ENCODE results near the gene HTR3C.
A peak's percentile ranks its signal among the peaks of the same experiment; 100 is the strongest.
"Not testable (repeated sequence)": the region's sequence is repeated elsewhere in the genome, so short reads cannot be mapped to it uniquely, and the experiment has no call there.

Gene HTR3C

GRCh38 chr3:184052767-184053166 is at the start of gene HTR3C:
TSS of gene HTR3C (plus strand) at chr3:184053047. CDS start at chr3:184053081, 34 bp downstream.
- DNase-seq, result no peak

- no peak for DNase-seq
Observed at GRCh38 chr3:184003187-184003967, 49.5 kb upstream of the HTR3C start.

- no peak for DNase-seq
Observed at GRCh38 chr3:184004476-184004875, 48.4 kb upstream of the HTR3C start.

GRCh38 chr3:184005941-184006507 is 46.8 kb upstream of the HTR3C start:
- peak; percentile 25 for DNase-seq

GRCh38 chr3:184007143-184007813 is 45.6 kb upstream of the HTR3C start:
- not testable (repeated sequence) for DNase-seq

GRCh38 chr3:184008161-184008560 is 44.7 kb upstream of the HTR3C start:
- no peak for DNase-seq

- DNase-seq, result no peak
Observed at GRCh38 chr3:184011230-184011876, 41.5 kb upstream of the HTR3C start.

GRCh38 chr3:184011937-184012889 is 40.6 kb upstream of the HTR3C start:
- DNase-seq, result no peak

GRCh38 chr3:184015381-184016019 is 37.3 kb upstream of the HTR3C start:
- DNase-seq, result no peak

- DNase-seq, result no peak
Observed at GRCh38 chr3:184016169-184016570, 36.7 kb upstream of the HTR3C start.

- peak; percentile 40 for DNase-seq
Observed at GRCh38 chr3:184016811-184017671, 35.8 kb upstream of the HTR3C start.

GRCh38 chr3:184017672-184018423 is 35.0 kb upstream of the HTR3C start, which contains the start of gene ABCC5:
TSS of gene ABCC5 (minus strand) at chr3:184017884. CDS start at chr3:184014392, 3,492 bp downstream.
- peak; percentile 80 for DNase-seq

GRCh38 chr3:184018424-184018973 is 34.3 kb upstream of the HTR3C start:
- DNase-seq, result no peak

GRCh38 chr3:184022323-184022722 is 30.5 kb upstream of the HTR3C start:
- no peak for DNase-seq

GRCh38 chr3:184025256-184025655 is 27.6 kb upstream of the HTR3C start:
- DNase-seq, result not testable (repeated sequence)

GRCh38 chr3:184028275-184028890 is 24.5 kb upstream of the HTR3C start:
- not testable (repeated sequence) for DNase-seq

- DNase-seq, result no peak
Observed at GRCh38 chr3:184029443-184029842, 23.4 kb upstream of the HTR3C start.

GRCh38 chr3:184030536-184030935 is 22.3 kb upstream of the HTR3C start:
- DNase-seq, result no peak

Data from stimulated activated CD4-positive, alpha-beta T cell treated with anti-CD3 and anti-CD28 coated beads, Interleukin-1b, Interleukin-23, amount 100 ng/mL, for 48 hours (primary cell).